Astrocyte (in vitro differentiated cells and primary cell): Measurements from ENCODE around the gene LRGUK. TPM values are rescaled to one million over a fixed set of nuclear protein-coding genes. Genes with fewer than 3 reads are reported as not detected.

Experiments
- DNase-seq: peaks from one replicate; pipeline ENCODE4 v3.0.0-alpha.2; 2010; ENCODE audit warnings: low read depth
- FAIRE-seq: peaks from 2 replicates; lab custom pipeline; 2011; peaks lifted over from hg19 to GRCh38; lab: Jason Lieb, UNC
- H2AFZ ChIP-seq: 2 replicates; pipeline ENCODE4 v1.6.0; 2012; ENCODE audit warnings: low read depth, low read length, inconsistent platforms
- H3K27ac ChIP-seq: 2 replicates; pipeline ENCODE4 v1.5.1; 2011; ENCODE audit warnings: low read depth, low read length, inconsistent platforms
- H3K27me3 ChIP-seq: 2 replicates; pipeline ENCODE4 v1.6.0; 2011; ENCODE audit warnings: low read length, inconsistent platforms; ENCODE audit not compliant: insufficient read depth
- H3K36me3 ChIP-seq: 2 replicates; pipeline ENCODE4 v1.5.1; 2011; ENCODE audit warnings: low read length, inconsistent platforms; ENCODE audit not compliant: insufficient read depth
- H3K4me1 ChIP-seq: 2 replicates; pipeline ENCODE4 v1.5.1; 2011; ENCODE audit warnings: low read length, inconsistent platforms; ENCODE audit not compliant: insufficient read depth
- H3K4me2 ChIP-seq: 2 replicates; pipeline ENCODE4 v1.6.0; 2012; ENCODE audit warnings: low read length, inconsistent platforms
- H3K4me3 ChIP-seq: 2 replicates; pipeline ENCODE4 v1.5.1; 2011; ENCODE audit warnings: low read depth, mild to moderate bottlenecking, low read length, inconsistent platforms; ENCODE audit not compliant: insufficient read depth
- H3K79me2 ChIP-seq: 2 replicates; pipeline ENCODE4 v1.6.0; 2012; ENCODE audit warnings: mild to moderate bottlenecking, low read length, inconsistent platforms; ENCODE audit not compliant: insufficient read depth
- H3K9ac ChIP-seq: 2 replicates; pipeline ENCODE4 v1.6.0; 2012; ENCODE audit warnings: mild to moderate bottlenecking, low read length, inconsistent platforms
- H3K9me3 ChIP-seq: 2 replicates; pipeline ENCODE4 v1.5.1; 2012; ENCODE audit warnings: low read depth, mild to moderate bottlenecking, low read length, inconsistent platforms; ENCODE audit not compliant: insufficient read depth
- H4K20me1 ChIP-seq: 2 replicates; pipeline ENCODE4 v1.6.0; 2012; ENCODE audit warnings: low read length, inconsistent platforms; ENCODE audit not compliant: insufficient read depth
- H3K27ac Mint-ChIP-seq: one replicate; pipeline ENCODE4 v1.8.0; 2021; ENCODE audit warnings: mild to moderate bottlenecking, mixed read lengths; ENCODE audit not compliant: unreplicated experiment
- H3K27me3 Mint-ChIP-seq: one replicate; pipeline ENCODE4 v1.8.0; 2021; ENCODE audit warnings: low read depth, mixed read lengths; ENCODE audit not compliant: unreplicated experiment
- H3K36me3 Mint-ChIP-seq: one replicate; pipeline ENCODE4 v1.8.0; 2021; ENCODE audit warnings: low read depth, mixed read lengths; ENCODE audit not compliant: unreplicated experiment
- H3K4me1 Mint-ChIP-seq: one replicate; pipeline ENCODE4 v1.8.0; 2021; ENCODE audit warnings: low read depth, mixed read lengths; ENCODE audit not compliant: unreplicated experiment
- H3K4me3 Mint-ChIP-seq: one replicate; pipeline ENCODE4 v1.8.0; 2021; ENCODE audit warnings: mild to moderate bottlenecking, moderate library complexity, mixed read lengths; ENCODE audit not compliant: unreplicated experiment
- H3K9me3 Mint-ChIP-seq: one replicate; pipeline ENCODE4 v1.8.0; 2021; ENCODE audit warnings: mild to moderate bottlenecking, mixed read lengths; ENCODE audit not compliant: unreplicated experiment
- CTCF ChIP-seq: IDR thresholded peaks from 2 replicates; pipeline ENCODE4 v1.5.1; 2011; ENCODE audit warnings: low read depth, mild to moderate bottlenecking, inconsistent platforms, low read length, moderate library complexity; ENCODE audit not compliant: insufficient read depth
- EZH2 ChIP-seq: IDR thresholded peaks from 2 replicates; pipeline ENCODE4 v1.6.1; 2012; ENCODE audit warnings: mild to moderate bottlenecking, low read length, inconsistent platforms; ENCODE audit not compliant: insufficient read depth
- total RNA-seq: library from RNA; stranded (reverse); gene quantifications from 2 replicates; pipeline ENCODE4 v1.2.1, GENCODE V29; 2021

The LRGUK gene
- total RNA-seq, 1 donor from 2014 or later, result 0.64 TPM

GRCh38 chr7:134280508-134280907, 153.4 kb downstream of the LRGUK start:
- DNase-seq (no peak), FAIRE-seq (no peak)
- H3K79me2 ChIP-seq, result no peaks in the 10 kb centered on the region
- H4K20me1 ChIP-seq, result no peaks in the 10 kb centered on the region
- no peak overlapping the region for H2AFZ ChIP-seq
- no peaks in the 10 kb centered on the region for H3K36me3 Mint-ChIP-seq
- no peaks in the 10 kb centered on the region for H3K4me1 Mint-ChIP-seq
- peaks cover 6% of the 10 kb centered on the region for H3K27me3 Mint-ChIP-seq
- no peaks in the 10 kb centered on the region for H3K36me3 ChIP-seq
- H3K4me1 ChIP-seq, result no peaks in the 10 kb centered on the region
- TF ChIP-seq CTCF (no peak), EZH2 (no peak)
- H3K4me3 ChIP-seq, result no peak overlapping the region
- no peak overlapping the region for H3K27ac ChIP-seq
- H3K4me2 ChIP-seq, result no peak overlapping the region
- H3K27ac Mint-ChIP-seq, result no peak overlapping the region
- peaks cover 6% of the 10 kb centered on the region for H3K27me3 ChIP-seq
- H3K9me3 Mint-ChIP-seq, result no peaks in the 10 kb centered on the region
- H3K9me3 ChIP-seq, result no peaks in the 10 kb centered on the region
- no peak overlapping the region for H3K4me3 Mint-ChIP-seq
- no peak overlapping the region for H3K9ac ChIP-seq

GRCh38 chr7:134284011-134284410, 156.9 kb downstream of the LRGUK start:
- Histone ChIP-seq H3K9me3 (no peaks in the 10 kb centered on the region), H4K20me1 (no peaks in the 10 kb centered on the region), H3K9ac (no peak overlapping the region), H2AFZ (no peak overlapping the region), H3K27ac (no peak overlapping the region), H3K79me2 (no peaks in the 10 kb centered on the region), H3K36me3 (no peaks in the 10 kb centered on the region), H3K27me3 (peaks cover 7% of the 10 kb centered on the region), H3K4me2 (no peak overlapping the region), H3K4me1 (no peaks in the 10 kb centered on the region), H3K4me3 (no peak overlapping the region)
- Mint-ChIP-seq H3K27me3 (peaks cover 6% of the 10 kb centered on the region), H3K9me3 (no peaks in the 10 kb centered on the region), H3K4me3 (no peak overlapping the region), H3K36me3 (no peaks in the 10 kb centered on the region), H3K27ac (no peak overlapping the region), H3K4me1 (no peaks in the 10 kb centered on the region)
- DNase-seq, result no peak
- TF ChIP-seq EZH2 (no peak), CTCF (no peak)
- FAIRE-seq, result no peak

- Mint-ChIP-seq H3K4me3 (no peak overlapping the region), H3K27ac (no peak overlapping the region), H3K27me3 (peaks cover 6% of the 10 kb centered on the region), H3K4me1 (peaks cover under 1% of the 10 kb centered on the region), H3K36me3 (no peaks in the 10 kb centered on the region), H3K9me3 (no peaks in the 10 kb centered on the region)
- Histone ChIP-seq H2AFZ (no peak overlapping the region), H3K9me3 (no peaks in the 10 kb centered on the region), H3K79me2 (no peaks in the 10 kb centered on the region), H3K36me3 (no peaks in the 10 kb centered on the region), H3K4me1 (no peaks in the 10 kb centered on the region), H3K9ac (no peak overlapping the region), H3K4me3 (no peak overlapping the region), H3K27me3 (peaks cover 7% of the 10 kb centered on the region), H3K27ac (no peak overlapping the region), H3K4me2 (no peak overlapping the region), H4K20me1 (no peaks in the 10 kb centered on the region)
- DNase-seq (no peak), FAIRE-seq (no peak)
- TF ChIP-seq CTCF, result no peak
- TF ChIP-seq EZH2, result no peak
Measured at GRCh38 chr7:134284952-134285351, 157.8 kb downstream of the LRGUK start.
